ENCODE results near the gene FMNL3.

FMNL3 gene

GRCh38 chr12:49649892-49650291, 57.3 kb downstream of the FMNL3 start:
- no peak for DNase-seq

DNA sequence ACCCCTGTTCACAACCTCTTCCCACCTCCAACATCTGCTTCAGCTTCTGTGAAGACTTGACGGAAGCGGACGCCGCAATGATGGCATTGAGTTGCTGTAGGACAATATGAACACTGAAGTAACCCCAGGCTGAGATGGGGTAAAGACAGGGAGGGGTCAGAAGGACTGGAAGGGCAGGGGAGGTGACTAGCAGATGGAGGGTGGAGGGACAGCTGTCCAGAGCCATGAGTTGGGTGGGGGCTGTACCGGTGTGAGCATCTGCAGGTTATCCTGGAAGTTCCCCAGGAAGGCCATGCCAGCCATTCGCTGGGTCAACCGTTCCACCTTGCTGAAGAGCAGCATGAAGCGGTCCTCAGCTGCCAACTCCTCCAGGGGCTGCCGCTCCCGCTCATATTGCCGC, 57.8 kb downstream of the FMNL3 start:
- no peak for DNase-seq

- DNase-seq = no peak
Measured at GRCh38 chr12:49648712-49649003, 58.5 kb downstream of the FMNL3 start.

GRCh38 chr12:49647827-49648711, 59.1 kb downstream of the FMNL3 start:
- no peak for DNase-seq

- no peak for DNase-seq
Measured at GRCh38 chr12:49646871-49647654, 60.1 kb downstream of the FMNL3 start.

- no peak for DNase-seq
Measured at GRCh38 chr12:49646331-49646830, 60.8 kb downstream of the FMNL3 start.

DNA sequence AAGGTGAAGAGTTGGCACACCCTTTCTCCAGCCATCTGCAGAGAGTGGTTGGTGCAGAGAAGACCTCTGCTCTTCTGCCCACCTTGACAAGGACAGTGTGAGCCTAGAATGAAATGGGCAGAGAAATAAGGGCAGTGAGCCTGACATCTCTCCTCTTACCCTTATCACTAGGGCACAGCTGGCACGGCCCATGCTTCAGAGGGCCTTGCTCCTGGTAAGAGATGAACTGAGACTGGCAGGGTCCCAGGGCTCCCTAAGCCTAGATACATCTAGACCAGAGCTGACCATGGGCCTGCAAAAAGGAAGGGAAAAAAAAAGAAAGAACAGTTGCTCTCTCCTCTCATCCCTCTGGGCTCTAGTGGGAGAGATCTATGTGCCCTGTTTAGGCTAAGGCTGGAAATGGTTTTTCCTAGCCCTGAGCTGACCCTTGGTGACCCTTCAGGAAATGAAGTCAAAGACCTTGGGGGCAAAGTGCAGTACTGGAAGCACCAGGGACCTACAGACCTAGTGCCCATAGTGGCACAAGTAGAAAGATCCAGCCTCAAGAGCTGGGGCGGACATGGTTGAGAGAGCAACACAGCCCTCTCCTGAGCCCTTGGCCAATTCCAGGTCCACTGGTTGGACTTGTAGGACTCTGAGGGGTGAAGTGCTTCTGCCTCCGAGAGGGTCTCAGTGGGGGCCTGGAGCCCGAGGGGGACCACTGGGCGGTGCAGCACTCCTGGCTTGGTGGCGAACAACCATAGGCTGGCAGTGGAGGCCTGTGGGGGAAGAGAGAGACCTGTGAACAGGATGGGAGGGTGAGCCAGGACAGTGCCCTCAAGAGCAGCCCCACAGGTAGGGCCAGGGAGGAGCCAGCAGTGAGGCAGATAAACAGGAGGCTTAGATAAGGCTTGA, 61.8 kb downstream of the FMNL3 start:
- no peak for DNase-seq

- peak; percentile 81 to 82 for DNase-seq
Measured at GRCh38 chr12:49644620-49644994, 62.6 kb downstream of the FMNL3 start.

- DNase-seq = no peak
Measured at GRCh38 chr12:49643961-49644619, 63.1 kb downstream of the FMNL3 start.

- DNase-seq = no peak
Measured at GRCh38 chr12:49643135-49643534, 64.1 kb downstream of the FMNL3 start.

- DNase-seq = no peak
Measured at GRCh38 chr12:49642370-49642802, 64.8 kb downstream of the FMNL3 start.

- DNase-seq = no peak
Measured at GRCh38 chr12:49641748-49642369, 65.3 kb downstream of the FMNL3 start.

GRCh38 chr12:49636979-49637755, 70.0 kb downstream of the FMNL3 start:
- peak; percentile 81 to 90 for DNase-seq

DNA sequence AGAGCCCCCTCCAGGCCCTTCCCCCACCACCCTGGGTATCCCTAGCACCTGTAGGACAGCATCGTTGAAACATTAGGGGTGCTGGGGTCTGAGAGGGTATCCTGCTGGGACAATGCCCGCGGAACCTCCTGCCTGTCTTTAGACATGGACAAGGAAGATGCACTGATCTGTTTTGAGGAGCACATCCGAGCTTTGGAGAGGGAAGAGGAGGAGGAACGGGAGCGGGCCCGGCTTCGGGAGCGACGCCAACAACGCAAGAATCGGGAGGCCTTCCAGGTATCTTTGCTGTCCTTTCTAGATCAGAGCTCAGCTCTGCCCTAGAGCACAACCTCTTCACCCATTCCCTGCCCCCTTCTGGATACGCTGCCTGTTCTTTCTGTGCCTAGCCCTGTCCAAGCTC, 70.6 kb downstream of the FMNL3 start:
- DNase-seq = no peak

- DNase-seq = no peak
Measured at GRCh38 chr12:49635656-49636055, 71.5 kb downstream of the FMNL3 start.

DNA sequence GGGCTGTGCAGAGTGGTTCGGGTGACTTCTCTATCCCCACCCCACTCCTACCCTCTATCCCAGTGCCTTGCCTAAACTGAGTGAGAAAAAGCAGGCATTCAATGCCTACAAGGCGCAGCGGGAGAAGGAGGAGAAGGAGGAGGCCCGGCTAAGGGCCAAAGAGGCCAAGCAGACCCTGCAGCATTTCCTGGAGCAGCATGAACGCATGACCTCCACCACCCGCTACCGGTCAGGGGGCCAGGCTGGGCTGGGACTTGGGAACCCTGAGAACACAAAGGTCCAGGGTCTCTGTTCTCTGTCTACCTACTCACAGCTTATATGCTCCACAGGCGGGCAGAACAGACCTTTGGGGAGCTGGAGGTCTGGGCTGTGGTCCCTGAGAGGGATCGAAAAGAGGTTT, 72.2 kb downstream of the FMNL3 start:
- DNase-seq = no peak

DNA sequence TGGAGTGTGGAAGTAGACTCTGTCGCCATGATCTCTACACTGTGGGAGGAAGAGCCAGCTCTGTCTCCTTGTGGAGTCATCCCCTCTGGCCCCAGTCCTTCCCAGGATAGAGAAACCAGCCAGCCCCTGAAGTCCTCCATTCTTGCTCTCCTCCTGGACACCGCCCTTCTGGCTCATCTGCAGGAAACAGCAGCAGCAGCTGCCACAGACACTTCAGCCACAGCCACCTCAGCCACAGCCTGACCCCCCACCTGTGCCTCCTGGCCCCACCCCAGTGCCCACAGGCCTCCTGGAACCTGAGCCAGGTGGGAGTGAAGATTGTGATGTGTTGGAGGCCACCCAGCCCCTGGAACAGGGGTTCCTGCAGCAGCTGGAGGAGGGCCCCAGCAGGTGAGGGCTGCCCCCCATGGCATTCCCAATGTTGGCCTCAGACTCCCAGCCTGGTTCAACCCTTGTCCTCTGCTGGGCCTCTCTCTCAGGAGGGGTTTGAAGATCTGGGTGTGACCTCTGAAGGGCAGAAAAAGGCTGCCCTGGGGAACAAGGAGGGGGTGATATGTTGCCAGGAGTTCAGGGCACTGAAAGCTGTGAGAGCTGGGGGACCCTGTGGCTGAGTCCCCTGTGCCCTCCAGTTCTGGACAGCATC, 73.4 kb downstream of the FMNL3 start:
- no peak for DNase-seq

DNA sequence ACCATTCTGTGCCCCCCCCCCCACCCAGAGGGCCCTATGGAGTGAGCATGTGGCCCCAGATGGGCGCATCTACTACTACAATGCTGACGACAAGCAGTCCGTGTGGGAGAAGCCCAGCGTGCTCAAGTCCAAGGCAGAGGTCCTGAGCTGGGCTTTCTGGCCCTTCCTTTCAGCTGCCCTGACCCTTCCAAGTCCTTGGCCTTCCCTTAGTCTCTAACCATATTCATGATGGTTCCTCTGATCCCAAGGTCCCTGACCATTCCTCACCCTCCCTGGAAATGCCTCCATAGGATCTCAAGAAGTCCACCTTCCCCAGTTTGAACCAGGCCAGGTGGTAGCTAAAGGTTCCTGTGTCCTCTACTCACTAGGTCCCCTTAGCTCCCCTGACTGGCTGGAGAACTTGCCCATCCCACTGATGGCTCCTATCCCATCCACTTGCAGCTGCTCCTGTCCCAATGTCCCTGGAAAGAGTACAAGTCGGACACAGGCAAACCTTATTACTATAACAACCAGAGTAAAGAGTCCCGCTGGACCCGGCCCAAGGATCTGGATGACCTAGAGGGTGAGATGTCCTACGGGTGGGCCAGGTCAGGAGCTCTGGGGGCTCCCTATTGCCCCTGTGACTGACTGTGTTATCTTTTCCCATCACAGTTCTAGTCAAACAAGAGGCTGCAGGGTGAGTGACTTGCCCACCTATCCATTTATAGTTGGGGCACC, 74.1 kb downstream of the FMNL3 start:
- DNase-seq = no peak

DNA sequence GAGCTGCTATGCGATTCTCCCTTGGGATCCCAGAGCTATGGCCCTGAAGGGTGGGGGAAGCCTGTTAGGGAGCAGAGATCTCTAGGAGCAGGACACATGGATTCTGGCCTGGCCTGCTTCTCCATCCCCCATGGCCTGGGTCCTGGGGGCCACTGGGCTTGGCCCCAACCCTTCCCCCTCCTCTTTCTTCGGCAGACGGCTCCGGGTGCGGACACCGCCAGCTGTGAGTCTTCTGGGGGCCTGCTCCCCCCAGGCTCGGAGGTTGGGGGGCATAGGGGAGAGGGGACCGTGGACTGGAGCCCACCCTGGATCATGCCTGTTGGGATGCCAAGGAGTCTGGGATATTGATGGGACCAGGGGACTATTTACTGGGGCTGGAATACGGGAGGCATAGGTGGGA, 74.8 kb downstream of the FMNL3 start:
- DNase-seq = no peak

DNA sequence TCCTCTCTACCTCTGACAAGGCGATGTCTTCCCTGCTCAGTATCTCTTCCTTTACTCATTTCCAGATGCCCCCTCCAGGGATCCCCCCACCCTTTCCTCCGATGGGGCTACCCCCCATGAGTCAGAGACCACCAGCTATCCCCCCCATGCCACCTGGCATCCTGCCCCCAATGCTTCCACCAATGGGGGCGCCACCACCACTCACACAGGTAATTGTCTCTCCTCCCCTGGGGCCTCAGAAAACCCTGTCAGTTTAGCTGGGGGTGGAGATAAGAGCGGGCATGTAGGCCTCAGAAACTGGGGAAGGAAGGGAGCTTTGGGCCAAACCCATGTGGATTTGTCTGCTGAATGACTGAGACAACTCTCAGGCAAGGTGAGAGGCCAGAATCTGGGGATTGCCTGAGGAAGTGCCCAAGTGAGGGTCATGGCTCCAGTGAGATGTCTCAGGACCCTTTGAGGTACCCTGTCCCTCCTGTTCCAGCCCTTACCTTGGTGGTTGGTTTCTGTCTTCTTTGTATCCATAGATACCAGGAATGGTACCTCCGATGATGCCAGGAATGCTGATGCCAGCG, 75.8 kb downstream of the FMNL3 start:
- no peak for DNase-seq
